Nephron progenitor cell (in vitro differentiated cells): ENCODE measurements around the gene GSTT2B.
"Not testable (repeated sequence)": the region's sequence is repeated elsewhere in the genome, so short reads cannot be mapped to it uniquely, and the experiment has no call there.

Source experiments
- DNase-seq: peaks from one replicate; pipeline ENCODE4 v3.0.0; 2021
- H3K27ac Mint-ChIP-seq: 2 replicates; pipeline ENCODE4 v1.8.0; 2021; ENCODE audit warnings: mild to moderate bottlenecking, moderate library complexity, mixed read lengths
- H3K27me3 Mint-ChIP-seq: 2 replicates; pipeline ENCODE4 v1.8.0; 2021; ENCODE audit warnings: mild to moderate bottlenecking, low read depth, mixed read lengths; ENCODE audit not compliant: poor library complexity
- H3K36me3 Mint-ChIP-seq: 2 replicates; pipeline ENCODE4 v1.8.0; 2021; ENCODE audit warnings: low read depth, mixed read lengths
- H3K4me1 Mint-ChIP-seq: 2 replicates; pipeline ENCODE4 v1.8.0; 2021; ENCODE audit warnings: mixed read lengths
- H3K4me3 Mint-ChIP-seq: 2 replicates; pipeline ENCODE4 v1.8.0; 2021; ENCODE audit warnings: mild to moderate bottlenecking, moderate library complexity, mixed read lengths
- H3K9me3 Mint-ChIP-seq: 2 replicates; pipeline ENCODE4 v1.8.0; 2021; ENCODE audit warnings: mild to moderate bottlenecking, moderate library complexity, mixed read lengths
- TF ChIP-seq, protein P1 (sequence below): fragments of 200-600 bp; sonication (generic); IDR thresholded peaks from 2 replicates; pipeline ENCODE4 v1.5.0; 2021; ENCODE audit warnings: antibody characterized with exemption

Gene GSTT2B

DNA sequence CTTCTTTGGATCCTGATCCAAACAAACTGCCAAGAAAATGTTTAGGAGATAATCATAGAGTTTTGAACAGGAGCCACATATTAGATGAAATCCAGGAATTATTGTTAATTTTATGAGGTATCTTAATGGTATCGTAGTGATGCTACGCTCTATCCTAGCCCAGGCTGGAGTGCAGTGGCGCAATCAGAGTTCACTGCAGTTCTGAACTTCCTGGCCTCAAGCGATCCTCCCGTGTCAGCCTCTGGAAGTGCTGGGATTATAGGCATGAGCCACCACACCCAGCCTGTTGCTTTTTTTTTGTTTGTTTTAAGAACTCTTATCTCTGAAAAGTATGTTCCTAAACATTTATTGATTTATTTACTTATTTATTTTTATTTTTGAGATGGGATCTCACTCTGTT lies 41.9 kb upstream of the GSTT2B start:
- peaks cover 23% of the 10 kb centered on the region for H3K4me1 Mint-ChIP-seq
- DNase-seq = no peak
- H3K36me3 Mint-ChIP-seq = no peaks in the 10 kb centered on the region
- no peak overlapping the region for H3K27ac Mint-ChIP-seq
- H3K27me3 Mint-ChIP-seq = peaks cover 6% of the 10 kb centered on the region
- no peaks in the 10 kb centered on the region for H3K9me3 Mint-ChIP-seq
- H3K4me3 Mint-ChIP-seq = no peak overlapping the region
- TF ChIP-seq, protein P1, sequence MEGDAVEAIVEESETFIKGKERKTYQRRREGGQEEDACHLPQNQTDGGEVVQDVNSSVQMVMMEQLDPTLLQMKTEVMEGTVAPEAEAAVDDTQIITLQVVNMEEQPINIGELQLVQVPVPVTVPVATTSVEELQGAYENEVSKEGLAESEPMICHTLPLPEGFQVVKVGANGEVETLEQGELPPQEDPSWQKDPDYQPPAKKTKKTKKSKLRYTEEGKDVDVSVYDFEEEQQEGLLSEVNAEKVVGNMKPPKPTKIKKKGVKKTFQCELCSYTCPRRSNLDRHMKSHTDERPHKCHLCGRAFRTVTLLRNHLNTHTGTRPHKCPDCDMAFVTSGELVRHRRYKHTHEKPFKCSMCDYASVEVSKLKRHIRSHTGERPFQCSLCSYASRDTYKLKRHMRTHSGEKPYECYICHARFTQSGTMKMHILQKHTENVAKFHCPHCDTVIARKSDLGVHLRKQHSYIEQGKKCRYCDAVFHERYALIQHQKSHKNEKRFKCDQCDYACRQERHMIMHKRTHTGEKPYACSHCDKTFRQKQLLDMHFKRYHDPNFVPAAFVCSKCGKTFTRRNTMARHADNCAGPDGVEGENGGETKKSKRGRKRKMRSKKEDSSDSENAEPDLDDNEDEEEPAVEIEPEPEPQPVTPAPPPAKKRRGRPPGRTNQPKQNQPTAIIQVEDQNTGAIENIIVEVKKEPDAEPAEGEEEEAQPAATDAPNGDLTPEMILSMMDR = no peak

DNA sequence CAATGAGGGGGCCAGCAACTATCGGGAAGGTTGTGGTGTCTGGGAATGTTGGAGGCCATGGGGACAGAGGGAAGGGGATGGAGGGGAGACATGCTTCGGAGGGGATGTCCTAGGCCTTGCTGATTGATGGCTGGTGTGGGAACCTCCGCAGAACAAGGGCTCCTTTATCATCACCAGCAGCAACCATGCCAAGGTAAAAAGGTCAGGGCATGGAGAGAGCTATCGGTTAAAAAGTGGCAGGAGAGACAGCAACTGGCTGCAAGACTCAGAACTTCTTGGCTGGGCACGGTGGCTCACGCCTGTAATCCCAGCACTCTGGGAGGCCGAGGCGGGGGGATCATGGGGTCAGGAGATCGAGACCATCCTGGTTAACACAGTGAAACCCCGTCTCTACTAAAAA lies 41.3 kb upstream of the GSTT2B start:
- H3K27me3 Mint-ChIP-seq = peaks cover 9% of the 10 kb centered on the region
- TF ChIP-seq, protein P1 = no peak
- peaks cover 23% of the 10 kb centered on the region for H3K4me1 Mint-ChIP-seq
- H3K4me3 Mint-ChIP-seq = no peak overlapping the region
- no peaks in the 10 kb centered on the region for H3K36me3 Mint-ChIP-seq
- H3K9me3 Mint-ChIP-seq = no peaks in the 10 kb centered on the region
- no peak for DNase-seq
- no peak overlapping the region for H3K27ac Mint-ChIP-seq

DNA sequence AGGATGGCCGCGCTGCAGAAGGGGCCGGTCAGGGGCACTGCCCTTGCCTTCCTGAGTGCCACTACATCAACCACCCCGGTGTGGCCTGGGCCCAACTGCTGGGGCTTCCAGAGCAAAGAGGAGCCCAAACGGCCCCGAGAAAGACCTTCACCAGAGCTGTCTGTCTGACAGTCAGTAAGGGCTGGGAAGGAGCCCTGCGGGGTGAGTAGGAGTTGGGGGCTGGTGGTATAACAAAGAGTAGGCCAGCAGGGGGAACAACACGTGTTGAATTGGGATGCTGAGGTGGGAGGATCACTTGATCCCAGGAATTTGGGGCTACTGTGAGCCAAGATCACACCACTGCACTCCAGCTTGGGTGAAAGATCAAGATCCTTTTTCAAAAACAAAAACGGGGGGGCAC lies 40.3 kb upstream of the GSTT2B start:
- H3K4me1 Mint-ChIP-seq = peaks cover 23% of the 10 kb centered on the region
- TF ChIP-seq, protein P1 = no peak
- no peak overlapping the region for H3K27ac Mint-ChIP-seq
- DNase-seq = no peak
- no peaks in the 10 kb centered on the region for H3K36me3 Mint-ChIP-seq
- H3K4me3 Mint-ChIP-seq = no peak overlapping the region
- H3K9me3 Mint-ChIP-seq = no peaks in the 10 kb centered on the region
- H3K27me3 Mint-ChIP-seq = peaks cover 15% of the 10 kb centered on the region

DNA sequence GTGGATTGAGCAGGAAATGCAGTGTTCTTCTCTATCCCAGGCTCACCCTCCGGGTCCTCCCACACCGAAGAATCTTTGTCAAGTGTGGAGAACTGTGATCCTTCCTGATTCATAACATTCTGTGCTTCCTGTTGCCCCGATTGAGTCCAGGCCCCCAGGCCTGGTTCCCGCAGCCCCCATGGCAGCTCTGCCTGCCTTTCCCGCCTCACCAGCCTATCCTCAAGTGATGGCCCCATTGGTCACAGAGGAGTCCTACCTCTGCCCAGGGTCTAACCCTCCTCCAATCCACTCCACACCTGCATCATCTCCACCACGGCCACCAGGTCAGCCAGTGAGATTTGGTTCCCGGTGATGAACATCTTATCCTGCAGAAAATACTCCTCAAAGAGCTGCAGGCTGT lies 38.8 kb upstream of the GSTT2B start:
- H3K4me3 Mint-ChIP-seq, DNase-seq, H3K9me3 Mint-ChIP-seq, H3K36me3 Mint-ChIP-seq, H3K27ac Mint-ChIP-seq: not testable (repeated sequence)
- H3K4me1 Mint-ChIP-seq = peaks cover 23% of the 10 kb centered on the region
- H3K27me3 Mint-ChIP-seq = peaks cover 21% of the 10 kb centered on the region

DNA sequence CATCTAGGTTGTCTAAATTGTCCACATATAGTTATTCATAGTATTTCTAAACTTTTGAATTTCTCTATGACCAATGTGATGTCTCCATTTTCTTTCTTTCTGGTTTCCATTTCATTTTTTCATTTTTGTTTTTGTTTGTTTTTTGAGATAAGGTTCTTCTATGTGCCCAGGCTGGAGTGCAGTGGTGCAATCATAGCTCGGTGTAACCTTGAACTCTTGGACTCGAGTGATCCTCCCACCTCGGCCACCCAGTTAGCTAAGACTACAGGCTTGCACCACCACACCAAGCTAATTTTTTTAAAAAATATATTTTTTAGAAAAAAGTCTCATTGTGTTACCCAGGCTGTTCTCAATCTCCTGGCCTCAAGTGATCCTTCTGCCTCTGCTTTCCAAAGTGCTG lies 36.1 kb upstream of the GSTT2B start:
- no peak overlapping the region for H3K27ac Mint-ChIP-seq
- no peaks in the 10 kb centered on the region for H3K36me3 Mint-ChIP-seq
- no peak overlapping the region for H3K4me3 Mint-ChIP-seq
- DNase-seq = no peak
- H3K9me3 Mint-ChIP-seq = no peaks in the 10 kb centered on the region
- TF ChIP-seq, protein P1 = no peak
- H3K27me3 Mint-ChIP-seq = peaks cover 21% of the 10 kb centered on the region
- peaks cover 13% of the 10 kb centered on the region for H3K4me1 Mint-ChIP-seq

DNA sequence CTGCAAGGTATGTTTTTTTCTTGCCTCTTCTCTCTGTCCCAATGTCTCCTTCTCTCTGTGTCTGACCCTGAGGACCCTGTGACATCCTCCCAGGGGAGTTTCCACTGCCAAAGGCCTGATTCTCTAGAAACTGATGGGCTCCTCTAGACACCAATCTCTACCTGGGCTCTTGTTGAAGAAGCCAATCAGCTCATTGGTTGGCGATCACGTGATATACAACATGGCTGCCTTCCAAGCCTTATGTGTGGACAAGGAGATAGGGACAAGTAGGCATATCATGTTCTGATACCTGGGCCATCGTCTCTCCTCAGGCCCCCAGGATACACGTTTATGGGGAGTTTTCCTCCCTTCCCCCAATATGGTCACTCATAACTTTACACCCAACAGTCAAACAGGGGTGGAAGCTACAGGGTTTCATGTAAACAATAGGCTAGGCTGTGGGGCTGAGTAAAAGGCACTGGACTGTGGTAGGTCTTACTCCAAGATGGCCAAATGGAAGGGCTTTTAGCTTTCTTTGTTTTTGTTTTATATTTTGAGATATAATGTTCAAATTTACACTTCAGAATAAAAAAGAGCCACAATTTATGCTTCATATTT lies 32.7 kb upstream of the GSTT2B start:
- H3K9me3 Mint-ChIP-seq, H3K4me1 Mint-ChIP-seq, DNase-seq, H3K4me3 Mint-ChIP-seq, H3K36me3 Mint-ChIP-seq, H3K27ac Mint-ChIP-seq: not testable (repeated sequence)
- H3K27me3 Mint-ChIP-seq = peaks cover 16% of the 10 kb centered on the region

DNA sequence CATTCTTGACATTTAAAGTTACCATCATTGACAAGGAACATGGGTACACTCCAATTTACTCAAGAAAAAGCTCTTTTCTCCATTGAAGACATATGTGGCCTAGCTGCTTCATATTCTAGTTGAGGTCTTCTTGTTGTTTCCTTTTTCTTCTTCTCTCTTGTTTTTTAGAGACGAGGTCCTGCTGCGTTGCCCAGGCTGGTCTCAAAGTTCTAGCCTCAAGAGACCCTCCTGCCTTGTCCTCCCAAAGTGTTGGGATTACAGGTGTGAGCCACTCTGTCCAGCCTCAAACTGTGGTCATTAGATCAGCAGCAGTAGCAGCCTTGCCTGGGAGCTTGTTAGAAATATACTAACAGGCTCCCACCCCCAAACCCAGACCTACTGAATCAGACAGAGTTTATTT lies 32.1 kb upstream of the GSTT2B start:
- not testable (repeated sequence) for H3K4me3 Mint-ChIP-seq, H3K9me3 Mint-ChIP-seq, H3K27ac Mint-ChIP-seq, H3K4me1 Mint-ChIP-seq, H3K36me3 Mint-ChIP-seq, DNase-seq
- peaks cover 16% of the 10 kb centered on the region for H3K27me3 Mint-ChIP-seq

DNA sequence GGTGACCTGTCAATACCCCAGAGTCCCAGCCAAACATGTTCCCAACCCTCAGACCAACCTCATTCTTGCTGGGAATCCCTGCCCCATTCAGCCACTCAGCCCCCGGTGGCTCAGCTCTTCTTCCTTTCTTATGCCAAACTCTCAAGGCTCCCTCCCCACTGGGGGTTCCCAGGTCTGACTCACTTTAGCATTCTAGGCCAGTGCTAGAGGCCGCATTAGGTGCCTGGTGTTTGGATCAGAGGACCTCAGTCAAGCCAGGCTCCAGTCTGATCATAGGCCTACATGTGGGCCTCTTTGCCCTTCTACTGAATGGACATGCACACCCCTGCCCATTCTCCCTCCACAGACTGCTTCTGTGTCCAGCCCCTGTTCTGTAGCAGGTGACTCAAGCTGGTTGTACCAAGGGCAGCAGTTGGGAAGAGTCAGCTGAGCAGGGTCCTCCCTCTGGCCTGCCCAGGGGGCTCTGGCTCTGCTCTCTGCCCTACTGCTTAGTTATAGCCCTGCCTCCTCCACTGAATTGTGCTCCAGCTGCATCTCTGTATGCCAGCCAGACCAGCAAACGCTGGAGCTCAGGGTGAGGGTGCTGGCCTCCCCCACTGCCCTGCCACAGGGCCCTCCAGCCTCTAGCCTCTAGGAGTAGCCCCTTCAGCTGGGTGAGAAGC lies 28.7 kb upstream of the GSTT2B start:
- H3K27ac Mint-ChIP-seq, H3K9me3 Mint-ChIP-seq, DNase-seq, H3K4me1 Mint-ChIP-seq, H3K4me3 Mint-ChIP-seq, H3K27me3 Mint-ChIP-seq, H3K36me3 Mint-ChIP-seq: not testable (repeated sequence)

DNA sequence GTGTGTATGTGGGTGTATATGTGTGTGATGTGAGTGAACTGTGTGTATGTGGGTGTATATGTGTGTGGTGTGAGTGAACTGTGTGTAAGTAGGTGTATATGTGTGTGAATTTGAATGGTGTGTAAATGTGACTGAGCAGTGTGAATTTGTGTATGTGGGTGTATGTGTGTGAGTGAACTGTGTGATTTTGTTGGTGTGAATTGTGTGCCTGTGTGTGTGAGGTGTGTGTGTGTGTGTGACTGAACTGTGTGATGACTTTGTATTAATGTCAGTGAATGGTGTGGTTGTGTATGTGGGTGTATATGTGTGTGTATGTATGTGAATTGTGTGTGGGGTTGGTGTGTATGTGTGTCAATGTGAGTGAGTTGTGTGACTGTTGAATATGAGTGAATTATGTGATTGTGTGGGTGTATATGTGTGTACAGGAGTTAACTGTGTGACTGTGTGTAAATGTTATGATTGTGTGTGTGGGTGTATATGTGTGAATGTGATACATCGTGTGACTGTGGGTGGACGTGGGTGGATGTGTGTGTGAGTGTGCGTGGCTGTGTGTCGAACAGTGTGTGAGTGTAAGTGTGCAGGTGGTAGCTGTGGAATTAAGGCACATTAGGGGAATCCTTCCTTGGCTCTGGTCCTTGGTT lies 25.7 kb upstream of the GSTT2B start:
- not testable (repeated sequence) for DNase-seq, H3K4me3 Mint-ChIP-seq, H3K27me3 Mint-ChIP-seq, H3K27ac Mint-ChIP-seq, H3K4me1 Mint-ChIP-seq, H3K9me3 Mint-ChIP-seq, H3K36me3 Mint-ChIP-seq

DNA sequence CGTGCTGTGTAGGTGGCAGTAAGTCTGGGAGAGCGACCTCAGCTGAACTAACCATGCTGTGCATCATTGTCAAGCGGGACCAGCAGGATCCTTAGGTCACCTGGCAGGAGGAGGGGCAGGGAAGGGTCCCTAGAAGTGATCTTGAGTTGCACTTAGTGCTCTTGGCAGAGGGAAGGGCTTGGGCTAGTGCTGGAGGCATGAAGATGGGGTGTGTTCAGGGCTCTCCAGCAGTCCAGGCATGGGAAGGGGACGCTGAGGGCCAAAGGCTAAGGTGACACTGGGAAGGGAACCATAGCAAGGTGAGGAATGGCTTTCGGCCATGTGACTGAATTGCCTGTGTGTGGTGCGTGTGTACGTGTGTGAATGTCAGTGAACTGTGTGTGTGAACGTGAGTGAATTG lies 25.1 kb upstream of the GSTT2B start:
- H3K27me3 Mint-ChIP-seq, H3K27ac Mint-ChIP-seq: not testable (repeated sequence)

More for the DNA sequence above, 25.1 kb upstream of the GSTT2B start:
- not testable (repeated sequence) for DNase-seq, H3K4me3 Mint-ChIP-seq, H3K9me3 Mint-ChIP-seq, H3K4me1 Mint-ChIP-seq, H3K36me3 Mint-ChIP-seq
